DND-41 (cell line): ENCODE measurements around the gene ACBD6.

Source experiments
- CTCF ChIP-seq: IDR thresholded peaks from 2 replicates; pipeline ENCODE4 v1.5.1; 2012; ENCODE audit warnings: borderline replicate concordance, low read length, moderate library complexity, mild to moderate bottlenecking; ENCODE audit not compliant: poor library complexity, severe bottlenecking; ENCODE audit errors: extremely low read depth
- EZH2 ChIP-seq: IDR thresholded peaks from 3 replicates; pipeline ENCODE4 v1.6.1; 2012; ENCODE audit warnings: borderline replicate concordance, low read depth, mild to moderate bottlenecking, moderate library complexity, low read length, inconsistent platforms; ENCODE audit not compliant: severe bottlenecking

GRCh38 chr1:180265201-180265600, 237.2 kb downstream of the ACBD6 start:
- no peak for TF ChIP-seq CTCF
- no peak for TF ChIP-seq EZH2
